PC-3 (cell line): ENCODE results near the gene FAM131C.

ENCODE experiments used
- CTCF ChIP-seq: fragments of 300-600 bp; sonication (generic); conservative IDR thresholded peaks from 2 replicates; pipeline ENCODE4 v1.5.1; 2017; ENCODE audit warnings: antibody characterized with exemption, low read depth, mild to moderate bottlenecking, low read length
- EZH2 ChIP-seq: fragments of 300-600 bp; sonication (generic); IDR thresholded peaks from one replicate; pipeline ENCODE4 v1.6.1; 2017; ENCODE audit warnings: antibody characterized with exemption, mild to moderate bottlenecking, low read length; ENCODE audit not compliant: unreplicated experiment
- EZH2phosphoT487 ChIP-seq: fragments of 300-600 bp; sonication (generic); IDR thresholded peaks from 2 replicates; pipeline ENCODE4 v1.6.1; 2018; ENCODE audit warnings: mild to moderate bottlenecking, antibody characterized with exemption, low read length, borderline replicate concordance

GRCh38 chr1:16087733-16088132 is 14.3 kb upstream of the FAM131C start:
- TF ChIP-seq CTCF (no peak), EZH2phosphoT487 (no peak), EZH2 (no peak)
